B cell (primary cell): ENCODE measurements around the gene SPDYE3. TPM values are rescaled to one million over a fixed set of nuclear protein-coding genes. Genes with fewer than 3 reads are reported as not detected.

Experiments used
- ATAC-seq: fragments of 200-7000 bp; cut with Tn5 transposase; one replicate; pipeline ENCODE4 v1.10.0; 2021; ENCODE audit warnings: low read depth, mild to moderate bottlenecking, moderate number of reproducible peaks, moderate library complexity
- CTCF ChIA-PET: fragments of 350-600 bp; sonication (Branson Sonifier 250); formaldehyde crosslinking; loops from one replicate; lab custom pipeline; 2021; ENCODE audit warnings: antibody characterized with exemption, inconsistent platforms; lab: Charles Lee
- POLR2A ChIA-PET: fragments of 350-600 bp; sonication (Branson Sonifier 250); formaldehyde crosslinking; loops from one replicate; lab custom pipeline; 2021; ENCODE audit warnings: antibody characterized with exemption; lab: Charles Lee
- DNase-seq: peaks from one replicate; pipeline ENCODE4 v3.0.0; 2013
- H2AFZ ChIP-seq: 2 replicates; pipeline ENCODE4 v1.6.1; 2012; ENCODE audit warnings: mild to moderate bottlenecking, low read depth, low read length; ENCODE audit not compliant: insufficient read depth, poor library complexity, severe bottlenecking
- H3K27ac ChIP-seq, 2 donors: 1 replicate in 1 of 2; 2 replicates in 1 of 2; pipeline ENCODE4 v1.5.1; 2012 to 2013; ENCODE audit warnings: low read length in 2 of 2, mild to moderate bottlenecking in 2 of 2, moderate library complexity in 1 of 2
- H3K27me3 ChIP-seq, 4 experiments: fragments of 200-600 bp in 1 of 4; sonication (generic) in 1 of 4; replicated peaks in 1 of 4; 1 replicate in 2 of 4; 2 replicates in 2 of 4; pipeline versions ENCODE4 v1.6.1 to v1.7.0; 2013 to 2016; ENCODE audit warnings: low read length in 3 of 4, mild to moderate bottlenecking in 2 of 4, mixed read lengths in 1 of 4, moderate library complexity in 1 of 4; ENCODE audit not compliant: insufficient read depth in 4 of 4, control insufficient read depth in 3 of 4; ENCODE audit errors: control extremely low read depth in 1 of 4
- H3K36me3 ChIP-seq, 2 experiments: replicated peaks in 1 of 2; 1 replicate in 1 of 2; 2 replicates in 1 of 2; pipeline versions ENCODE4 v1.6.1 to v1.7.1; 2013; ENCODE audit warnings: low read length in 1 of 2; ENCODE audit not compliant: insufficient read depth in 2 of 2, control insufficient read depth in 1 of 2; ENCODE audit errors: control extremely low read depth in 1 of 2, extremely low read depth in 1 of 2
- H3K4me1 ChIP-seq, 2 donors: fragments of 200-600 bp in 1 of 2; sonication (generic) in 1 of 2; 1 replicate in 1 of 2; 2 replicates in 1 of 2; pipeline versions ENCODE4 v1.5.1 to v1.6.1; 2013 to 2017; ENCODE audit warnings: low read length in 2 of 2; ENCODE audit not compliant: control insufficient read depth in 2 of 2, insufficient read depth in 2 of 2
- H3K4me2 ChIP-seq: replicated peaks from 2 replicates; pipeline ENCODE3; 2012; ENCODE audit warnings: mild to moderate bottlenecking, low read depth, low read length; ENCODE audit not compliant: poor library complexity, severe bottlenecking
- H3K4me3 ChIP-seq, 5 experiments: fragments of 200-600 bp in 1 of 5; sonication (generic) in 1 of 5; 1 replicate in 3 of 5; 2 replicates in 2 of 5; pipeline versions ENCODE4 v1.5.1 to v1.7.0; 2011 to 2016; ENCODE audit warnings: low read length in 4 of 5, mild to moderate bottlenecking in 4 of 5, low read depth in 2 of 5, control low read depth in 1 of 5, moderate library complexity in 1 of 5; ENCODE audit not compliant: insufficient read depth in 1 of 5; ENCODE audit errors: control extremely low read depth in 1 of 5, extremely low read depth in 1 of 5
- H3K79me2 ChIP-seq: fragments of 200-600 bp; sonication (generic); one replicate; pipeline ENCODE4 v1.6.0; 2016; ENCODE audit warnings: low read length; ENCODE audit not compliant: control insufficient read depth, insufficient read depth
- H3K9ac ChIP-seq: fragments of 200-600 bp; sonication (generic); 2 replicates; pipeline ENCODE4 v1.6.1; 2017; ENCODE audit warnings: mild to moderate bottlenecking, low read length, moderate library complexity
- H3K9me3 ChIP-seq, 3 donors: one replicate each; pipeline versions ENCODE4 v1.6.1 to v1.7.1; 2013; ENCODE audit warnings: low read length in 2 of 3; ENCODE audit not compliant: control insufficient read depth in 2 of 3, insufficient read depth in 1 of 3; ENCODE audit errors: control extremely low read depth in 1 of 3
- H4K20me1 ChIP-seq: 2 replicates; pipeline ENCODE4 v1.6.0; 2012; ENCODE audit warnings: mild to moderate bottlenecking, low read length; ENCODE audit not compliant: insufficient read depth, control insufficient read depth, poor library complexity, severe bottlenecking
- H3K27ac Mint-ChIP-seq: one replicate; pipeline ENCODE4 v1.8.0; 2021; ENCODE audit warnings: mixed read lengths
- H3K27me3 Mint-ChIP-seq: one replicate; pipeline ENCODE4 v1.8.0; 2021; ENCODE audit warnings: mixed read lengths
- H3K4me1 Mint-ChIP-seq: one replicate; pipeline ENCODE4 v1.8.0; 2021; ENCODE audit warnings: mixed read lengths
- H3K4me3 Mint-ChIP-seq: one replicate; pipeline ENCODE4 v1.8.0; 2021; ENCODE audit warnings: mixed read lengths
- H3K9me3 Mint-ChIP-seq: one replicate; pipeline ENCODE4 v1.8.0; 2022; ENCODE audit warnings: mixed read lengths; ENCODE audit not compliant: insufficient read depth
- EZH2 ChIP-seq: IDR thresholded peaks from 2 replicates; pipeline ENCODE4 v1.6.1; 2012; ENCODE audit warnings: borderline replicate concordance, low read depth, mild to moderate bottlenecking, moderate library complexity, low read length; ENCODE audit not compliant: insufficient read depth, poor library complexity, severe bottlenecking
- WGBS: methylation state at CpG from one replicate; pipeline ENCODE4 v1.1.5; 2013; ENCODE audit warnings: missing lambda C conversion rate; ENCODE audit not compliant: insufficient coverage; 5-methylcytosine and 5-hydroxymethylcytosine counted together
- intact Hi-C: fragments of 100-400 bp; cut with micrococcal nuclease; formaldehyde crosslinking; loops from one replicate; pipeline ENCODE4 v1.10.0; 2022
- polyA plus RNA-seq: library from polyadenylated mRNA; depleted of rRNA; stranded (reverse); fragments of >200 nt; gene quantifications from 2 replicates; pipeline ENCODE4 v1.2.3, GENCODE V29; 2012
- total RNA-seq, 2 donors: library from RNA; stranded (reverse); fragments of 120-200 nt in 1 of 2; gene quantifications; 1 replicate in 1 of 2; 2 replicates in 1 of 2; pipeline versions ENCODE4 v1.2.3 to v1.2.4, GENCODE V29; 2013 to 2022
- TF ChIP-seq, protein P1 (sequence below): fragments of 200-600 bp; IDR thresholded peaks from one replicate; pipeline ENCODE4 v1.8.0; 2022; ENCODE audit warnings: antibody characterized with exemption, mild to moderate bottlenecking

Gene SPDYE3
- total and polyA plus RNA-seq, 2 donors (not counting 1 experiment from before 2014, with no cell fraction given): not detected

DNA sequence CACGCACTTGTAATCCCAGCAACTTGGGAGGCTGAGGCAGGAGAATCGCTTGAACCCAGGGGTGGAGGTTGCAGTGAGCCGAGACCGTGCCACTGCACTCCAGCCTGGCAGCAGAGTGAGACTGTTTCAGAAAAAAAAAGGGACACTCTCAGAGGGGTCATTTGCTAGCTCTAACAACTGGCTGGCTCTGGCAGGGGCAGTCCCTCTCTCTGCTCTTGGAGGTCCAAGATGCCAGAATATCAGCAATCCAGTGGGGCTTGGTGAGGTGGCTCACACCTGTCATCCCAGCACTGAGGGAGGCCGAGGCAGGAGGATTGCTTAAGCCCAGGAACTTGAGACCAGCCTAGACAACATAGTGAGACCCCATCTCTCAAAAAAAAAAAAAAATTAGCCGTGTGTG is 63.2 kb downstream of the SPDYE3 start:
- H3K9me3 ChIP-seq: no peaks in the 10 kb centered on the region
- CTCF ChIA-PET: interaction anchor here (5.7 kb wide), 1 partner anchor 36 kb away, joined by 49 read pairs; no protein-coding TSS in a partner anchor
- WGBS: 100% methylated on average over 4 of the region's 6 CpGs
- no peak overlapping the region for H2AFZ ChIP-seq
- Mint-ChIP-seq H3K9me3 (no peaks in the 10 kb centered on the region), H3K27me3 (no peaks in the 10 kb centered on the region), H3K4me3 (peak overlapping the region; percentile 47), H3K27ac (peak overlapping the region; percentile 92), H3K4me1 (peaks cover 82% of the 10 kb centered on the region)
- no peak overlapping the region for H3K4me3 ChIP-seq
- H3K27me3 ChIP-seq: no peaks in the 10 kb centered on the region
- TF ChIP-seq, protein P1, sequence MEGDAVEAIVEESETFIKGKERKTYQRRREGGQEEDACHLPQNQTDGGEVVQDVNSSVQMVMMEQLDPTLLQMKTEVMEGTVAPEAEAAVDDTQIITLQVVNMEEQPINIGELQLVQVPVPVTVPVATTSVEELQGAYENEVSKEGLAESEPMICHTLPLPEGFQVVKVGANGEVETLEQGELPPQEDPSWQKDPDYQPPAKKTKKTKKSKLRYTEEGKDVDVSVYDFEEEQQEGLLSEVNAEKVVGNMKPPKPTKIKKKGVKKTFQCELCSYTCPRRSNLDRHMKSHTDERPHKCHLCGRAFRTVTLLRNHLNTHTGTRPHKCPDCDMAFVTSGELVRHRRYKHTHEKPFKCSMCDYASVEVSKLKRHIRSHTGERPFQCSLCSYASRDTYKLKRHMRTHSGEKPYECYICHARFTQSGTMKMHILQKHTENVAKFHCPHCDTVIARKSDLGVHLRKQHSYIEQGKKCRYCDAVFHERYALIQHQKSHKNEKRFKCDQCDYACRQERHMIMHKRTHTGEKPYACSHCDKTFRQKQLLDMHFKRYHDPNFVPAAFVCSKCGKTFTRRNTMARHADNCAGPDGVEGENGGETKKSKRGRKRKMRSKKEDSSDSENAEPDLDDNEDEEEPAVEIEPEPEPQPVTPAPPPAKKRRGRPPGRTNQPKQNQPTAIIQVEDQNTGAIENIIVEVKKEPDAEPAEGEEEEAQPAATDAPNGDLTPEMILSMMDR: no peak
- no peak for TF ChIP-seq EZH2
- H4K20me1 ChIP-seq: no peaks in the 10 kb centered on the region
- H3K27ac ChIP-seq: peak overlapping the region; percentile 97 to 99
- H3K4me1 ChIP-seq: peaks cover 67 to 88% of the 10 kb centered on the region in 2 donors
- intact Hi-C loops: no loop called here
- no peak for ATAC-seq
- no peak overlapping the region for H3K4me2 ChIP-seq
- H3K79me2 ChIP-seq: peaks cover 7% of the 10 kb centered on the region
- no peak for DNase-seq
- H3K36me3 ChIP-seq: no peaks in the 10 kb centered on the region
- POLR2A ChIA-PET: interaction anchor here (0.6 to 0.7 kb wide), 2 partner anchors 8 to 59 kb away, joined by 3 read pairs; no protein-coding TSS in a partner anchor
- H3K9ac ChIP-seq: no peak overlapping the region

DNA sequence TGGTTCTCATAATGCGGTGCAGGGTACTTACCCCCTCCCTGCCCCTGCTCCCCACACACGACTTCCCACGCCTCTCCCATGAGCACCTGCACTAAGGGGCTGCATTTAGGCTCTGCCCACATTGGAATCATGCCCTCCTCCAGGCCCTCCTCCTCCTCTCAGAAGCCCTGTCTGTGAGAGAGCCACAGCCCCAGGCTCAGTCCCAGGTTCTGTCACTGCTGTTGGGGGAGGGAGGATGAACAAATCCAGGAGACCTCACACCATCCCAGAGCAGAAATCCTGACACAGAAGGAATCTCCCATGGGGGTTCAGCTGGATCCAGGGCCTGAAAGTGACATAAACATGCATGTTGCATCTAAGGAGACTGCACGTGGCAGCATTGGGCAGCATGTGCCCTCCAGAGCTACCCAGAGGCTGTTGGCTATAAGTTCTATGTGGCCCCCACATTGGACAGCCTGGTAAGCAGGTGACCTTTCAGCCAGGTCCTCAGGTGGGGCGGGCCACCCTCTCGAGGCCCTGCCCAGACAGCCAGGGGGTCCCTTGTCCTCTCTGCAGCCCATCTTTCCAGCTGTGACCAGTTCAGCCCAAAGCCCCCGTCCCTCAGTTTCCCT is 64.2 kb downstream of the SPDYE3 start:
- no peak overlapping the region for H3K4me2 ChIP-seq
- Mint-ChIP-seq H3K27me3 (no peaks in the 10 kb centered on the region), H3K4me1 (peaks cover 76% of the 10 kb centered on the region), H3K4me3 (peak overlapping the region; percentile 47), H3K9me3 (no peaks in the 10 kb centered on the region), H3K27ac (peak overlapping the region; percentile 92)
- DNase-seq: no peak
- CTCF ChIA-PET: interaction anchor here (1.5 to 5.7 kb wide), 2 partner anchors 35 to 238 kb away, joined by 3 to 49 read pairs; no protein-coding TSS in a partner anchor
- TF ChIP-seq, protein P1: no peak
- TF ChIP-seq EZH2: no peak
- H3K27me3 ChIP-seq: no peaks in the 10 kb centered on the region
- no peaks in the 10 kb centered on the region for H4K20me1 ChIP-seq
- H3K4me1 ChIP-seq: peaks cover 58 to 79% of the 10 kb centered on the region in 2 donors
- WGBS: 91% methylated on average over 5 of the region's 7 CpGs
- no peak for ATAC-seq
- peak overlapping the region in 1 of 2 donors; percentile 20 for H3K27ac ChIP-seq
- POLR2A ChIA-PET: no interaction called here
- H3K79me2 ChIP-seq: peaks cover 7% of the 10 kb centered on the region
- H3K36me3 ChIP-seq: no peaks in the 10 kb centered on the region
- no peaks in the 10 kb centered on the region for H3K9me3 ChIP-seq
- no peak overlapping the region for H2AFZ ChIP-seq
- intact Hi-C loops: no loop called here
- no peak overlapping the region for H3K4me3 ChIP-seq
- H3K9ac ChIP-seq: no peak overlapping the region
